Body of pancreas (tissue), 4 donors: ENCODE data around the gene GRHL1. TPM values are rescaled to one million over a fixed set of nuclear protein-coding genes. Genes with fewer than 3 reads are reported as not detected.
A peak's percentile ranks its signal among the peaks of the same experiment; 100 is the strongest.

Experiments
- ATAC-seq: fragments of 150-250 bp; one replicate; pipeline ENCODE4 v1.9.1; 2016
- DNase-seq, 4 donors: peaks; one replicate each; pipeline ENCODE4 v3.0.0-alpha.2; 2019
- H3K27ac ChIP-seq, 4 donors: fragments of 200-600 bp; sonication (generic); 1 replicate in 3 of 4; 2 replicates in 1 of 4; pipeline versions ENCODE4 v1.5.1 to v1.6.1; 2016 to 2019; ENCODE audit warnings: mild to moderate bottlenecking in 1 of 4, mixed read lengths in 1 of 4, moderate library complexity in 1 of 4
- H3K27me3 ChIP-seq, 2 donors: fragments of 200-600 bp; sonication (generic); one replicate each; pipeline ENCODE4 v1.6.0; 2016; ENCODE audit warnings: mild to moderate bottlenecking in 1 of 2
- H3K36me3 ChIP-seq, 2 donors: fragments of 200-600 bp; sonication (generic); replicated peaks in 1 of 2; 2 replicates each; pipeline ENCODE4 v1.5.1; 2016; ENCODE audit warnings: low read depth in 2 of 2; ENCODE audit not compliant: insufficient read depth in 1 of 2
- H3K4me1 ChIP-seq: fragments of 200-600 bp; sonication (generic); one replicate; pipeline ENCODE4 v1.6.0; 2016
- H3K4me3 ChIP-seq, 2 donors: fragments of 200-600 bp; sonication (generic); 1 replicate in 1 of 2; 2 replicates in 1 of 2; pipeline ENCODE4 v1.5.1; 2016 to 2019
- H3K9me3 ChIP-seq, 3 donors: fragments of 200-600 bp; sonication (generic); 1 replicate in 2 of 3; 2 replicates in 1 of 3; pipeline ENCODE4 v1.5.1; 2016
- POLR2A ChIP-seq, 3 donors: fragments of 450-650 bp; IDR thresholded peaks; one replicate each; pipeline ENCODE4 v1.6.1; 2016; ENCODE audit warnings: antibody characterized with exemption in 3 of 3, mild to moderate bottlenecking in 2 of 3
- whole genome bisulfite sequencing, 2 donors: methylation state at CpG; one replicate each; pipeline ENCODE4 v1.1.5; 2017; 5-methylcytosine and 5-hydroxymethylcytosine counted together
- intact Hi-C: fragments of 100-400 bp; cut with DNase I; formaldehyde crosslinking; loops from one replicate; pipeline ENCODE4 v1.15.1; 2023
- total RNA-seq, 2 donors: library from RNA; depleted of rRNA; stranded (reverse); fragments of >200 nt; gene quantifications; one replicate each; pipeline ENCODE4 v1.1.0, GENCODE V29; 2016
- TF ChIP-seq, protein P1 (sequence below), 7 experiments: fragments of 450-650 bp in 4 of 7; fragments of 200-600 bp in 3 of 7; sonication (generic) in 3 of 7; IDR thresholded peaks; one replicate each; pipeline ENCODE4 v1.5.1; 2016 to 2019; ENCODE audit warnings: antibody characterized with exemption in 7 of 7

The GRHL1 gene
- total RNA-seq, 2 donors from 2014 or later, result 2.0 to 4.2 TPM

GRCh38 chr2:10035053-10035422 lies 83.5 kb downstream of the GRHL1 start:
- H3K27ac ChIP-seq, result no peak overlapping the region
- peaks cover 46% of the 10 kb centered on the region for H3K4me1 ChIP-seq
- no peaks in the 10 kb centered on the region for H3K27me3 ChIP-seq
- ATAC-seq (no peak), DNase-seq (no peak)
- 60 to 69% methylated on average over 3 of the region's 3 CpGs for WGBS, 2 donors
- TF ChIP-seq POLR2A (IDR thresholded peaks at IDR 0.05), result no peak
- TF ChIP-seq, protein P1, sequence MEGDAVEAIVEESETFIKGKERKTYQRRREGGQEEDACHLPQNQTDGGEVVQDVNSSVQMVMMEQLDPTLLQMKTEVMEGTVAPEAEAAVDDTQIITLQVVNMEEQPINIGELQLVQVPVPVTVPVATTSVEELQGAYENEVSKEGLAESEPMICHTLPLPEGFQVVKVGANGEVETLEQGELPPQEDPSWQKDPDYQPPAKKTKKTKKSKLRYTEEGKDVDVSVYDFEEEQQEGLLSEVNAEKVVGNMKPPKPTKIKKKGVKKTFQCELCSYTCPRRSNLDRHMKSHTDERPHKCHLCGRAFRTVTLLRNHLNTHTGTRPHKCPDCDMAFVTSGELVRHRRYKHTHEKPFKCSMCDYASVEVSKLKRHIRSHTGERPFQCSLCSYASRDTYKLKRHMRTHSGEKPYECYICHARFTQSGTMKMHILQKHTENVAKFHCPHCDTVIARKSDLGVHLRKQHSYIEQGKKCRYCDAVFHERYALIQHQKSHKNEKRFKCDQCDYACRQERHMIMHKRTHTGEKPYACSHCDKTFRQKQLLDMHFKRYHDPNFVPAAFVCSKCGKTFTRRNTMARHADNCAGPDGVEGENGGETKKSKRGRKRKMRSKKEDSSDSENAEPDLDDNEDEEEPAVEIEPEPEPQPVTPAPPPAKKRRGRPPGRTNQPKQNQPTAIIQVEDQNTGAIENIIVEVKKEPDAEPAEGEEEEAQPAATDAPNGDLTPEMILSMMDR (IDR thresholded peaks at IDR 0.05), result no peak
- no peak overlapping the region for H3K4me3 ChIP-seq
- H3K36me3 ChIP-seq, result no peaks in the 10 kb centered on the region
- intact Hi-C loops, result loop anchor here (10.0 kb wide), 1 partner anchor 50 kb away; no protein-coding TSS in a partner anchor
- H3K9me3 ChIP-seq, result no peaks in the 10 kb centered on the region

DNA sequence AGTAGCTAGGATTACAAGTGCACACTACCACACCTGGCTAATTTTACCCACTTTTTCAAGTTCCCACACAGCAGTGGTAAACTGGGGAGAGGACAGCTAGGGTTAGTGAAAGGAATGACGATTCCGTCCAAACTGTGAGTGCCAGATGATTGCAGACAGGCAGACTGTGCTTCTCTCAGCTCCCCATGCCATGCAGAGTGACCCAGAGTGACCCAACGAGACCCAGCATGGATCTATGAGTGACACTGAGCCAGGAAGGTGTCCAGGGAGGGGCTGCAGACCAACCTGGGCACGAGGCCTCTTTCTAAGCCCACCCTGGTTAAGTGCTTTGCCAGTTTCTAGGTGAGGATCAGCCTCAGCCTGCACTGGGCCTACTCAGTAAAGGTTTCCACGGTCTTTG lies 84.1 kb downstream of the GRHL1 start:
- intact Hi-C loops, result loop anchor here (10.0 kb wide), 1 partner anchor 51 kb away; no protein-coding TSS in a partner anchor
- no peaks in the 10 kb centered on the region for H3K27me3 ChIP-seq
- H3K4me1 ChIP-seq, result peaks cover 46% of the 10 kb centered on the region
- no peaks in the 10 kb centered on the region for H3K9me3 ChIP-seq
- peak overlapping the region; percentile 78 to 96 (median 84) for H3K27ac ChIP-seq
- 41 to 50% methylated on average over 5 of the region's 5 CpGs for WGBS, 2 donors
- H3K4me3 ChIP-seq, result no peak overlapping the region
- DNase-seq (no peak), ATAC-seq (no peak)
- TF ChIP-seq, protein P1 (IDR thresholded peaks at IDR 0.05), result no peak
- no peak for TF ChIP-seq POLR2A (IDR thresholded peaks at IDR 0.05)
- H3K36me3 ChIP-seq, result no peaks in the 10 kb centered on the region

DNA sequence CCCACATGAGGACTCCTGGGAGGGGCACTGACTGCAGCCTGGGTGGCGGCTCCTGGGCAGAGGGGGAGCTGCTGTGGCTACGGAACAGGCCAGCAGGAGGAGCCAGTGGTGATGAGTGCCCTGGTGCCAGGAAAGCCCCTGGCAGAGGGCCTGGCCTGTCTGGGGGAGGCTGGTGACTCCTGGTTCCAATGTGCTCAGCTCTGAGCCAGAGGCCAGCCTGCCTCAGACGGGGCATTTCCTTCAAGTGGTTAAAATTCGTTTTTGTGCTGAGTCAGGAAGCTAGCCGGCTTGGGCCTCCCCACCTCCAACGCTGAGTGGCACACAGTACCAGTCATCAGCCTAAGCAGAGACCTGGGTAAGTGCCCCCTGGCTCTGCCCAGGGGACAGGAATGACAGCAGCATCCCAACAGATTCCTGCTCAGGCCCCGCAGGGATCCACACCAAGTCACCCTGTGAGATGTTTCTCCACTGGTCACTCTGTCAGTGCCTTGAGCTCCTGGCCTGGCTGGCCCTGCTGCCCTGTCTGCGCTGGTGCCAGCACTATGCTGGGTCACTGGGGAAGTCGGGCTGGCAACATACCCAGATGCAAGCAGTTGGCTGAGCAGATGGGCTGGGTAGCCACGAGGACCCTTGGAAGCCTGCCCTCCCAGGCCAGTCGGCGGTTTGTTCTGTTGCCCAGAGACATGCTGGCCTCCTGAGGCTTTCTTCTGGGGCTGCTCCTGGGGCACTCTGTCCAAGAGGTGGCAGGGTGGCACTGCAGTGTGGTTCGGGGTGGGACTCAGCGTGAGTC lies 84.8 kb downstream of the GRHL1 start:
- H3K9me3 ChIP-seq, result no peaks in the 10 kb centered on the region
- ATAC-seq (peak; percentile 86), DNase-seq (peak; percentile 87 to 95 (median 92))
- no peaks in the 10 kb centered on the region for H3K27me3 ChIP-seq
- TF ChIP-seq, protein P1 (IDR thresholded peaks at IDR 0.05), result peak; percentile 49 to 82 (median 77)
- TF ChIP-seq POLR2A (IDR thresholded peaks at IDR 0.05), result peak in 2 of 3 donors; percentile 27
- intact Hi-C loops, result loop anchor here (10.0 kb wide), 1 partner anchor 51 kb away; no protein-coding TSS in a partner anchor
- 0 to 19% methylated on average over 4 to 14 of the region's 14 CpGs for WGBS, 2 donors
- H3K4me3 ChIP-seq, result no peak overlapping the region
- H3K36me3 ChIP-seq, result no peaks in the 10 kb centered on the region
- peaks cover 48% of the 10 kb centered on the region for H3K4me1 ChIP-seq
- H3K27ac ChIP-seq, result peak overlapping the region; percentile 78 to 96 (median 84)

DNA sequence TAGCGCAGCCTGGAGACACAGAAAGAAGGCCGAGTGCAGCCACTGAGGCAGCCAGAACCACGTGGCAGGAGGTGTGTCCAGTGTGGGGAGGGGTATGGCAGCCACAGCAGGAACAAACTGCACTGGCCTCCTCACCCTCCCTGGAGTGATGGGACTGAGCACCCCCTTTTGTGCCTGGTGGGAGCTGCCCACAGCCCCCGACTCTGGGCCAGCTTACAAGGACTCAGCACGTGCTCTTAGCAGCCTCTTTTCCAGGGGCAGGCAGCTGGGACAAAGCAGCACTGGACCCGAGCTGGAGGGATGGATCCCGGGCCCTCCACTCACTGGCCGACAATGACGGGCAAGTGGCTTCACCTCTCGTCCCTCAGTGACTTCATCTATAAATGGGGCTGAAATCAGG lies 86.6 kb downstream of the GRHL1 start:
- no peaks in the 10 kb centered on the region for H3K36me3 ChIP-seq
- no peaks in the 10 kb centered on the region for H3K9me3 ChIP-seq
- 80 to 86% methylated on average over 9 to 10 of the region's 10 CpGs for WGBS, 2 donors
- TF ChIP-seq, protein P1 (IDR thresholded peaks at IDR 0.05), result no peak
- TF ChIP-seq POLR2A (IDR thresholded peaks at IDR 0.05), result no peak
- DNase-seq, result no peak
- H3K27me3 ChIP-seq, result no peaks in the 10 kb centered on the region
- peaks cover 64% of the 10 kb centered on the region for H3K4me1 ChIP-seq
- no peak for ATAC-seq
- H3K27ac ChIP-seq, result no peak overlapping the region
- intact Hi-C loops, result loop anchor here (10.0 kb wide), 1 partner anchor 53 kb away; no protein-coding TSS in a partner anchor
- no peak overlapping the region for H3K4me3 ChIP-seq
